Hepatocyte (in vitro differentiated cells): ENCODE results near the gene LANCL2. TPM values are rescaled to one million over a fixed set of nuclear protein-coding genes. Genes with fewer than 3 reads are reported as not detected.

Experiments
- DNase-seq: peaks from one replicate; pipeline ENCODE4 v3.0.0-alpha.2; 2016; ENCODE audit warnings: low spot score
- H2AFZ ChIP-seq: fragments of 200-600 bp; sonication (generic); 2 replicates; pipeline ENCODE4 v1.6.0; 2016; ENCODE audit warnings: antibody characterized with exemption, mild to moderate bottlenecking
- H3K27ac ChIP-seq: fragments of 200-600 bp; sonication (generic); 2 replicates; pipeline ENCODE4 v1.5.1; 2016; ENCODE audit warnings: mild to moderate bottlenecking
- H3K27me3 ChIP-seq: fragments of 200-600 bp; sonication (generic); 2 replicates; pipeline ENCODE4 v1.6.1; 2016
- H3K36me3 ChIP-seq: fragments of 200-600 bp; sonication (generic); replicated peaks from 2 replicates; pipeline ENCODE4 v1.5.1; 2016; ENCODE audit warnings: low read depth; ENCODE audit not compliant: insufficient read depth
- H3K4me1 ChIP-seq: fragments of 200-600 bp; sonication (generic); 2 replicates; pipeline ENCODE4 v1.5.1; 2016; ENCODE audit warnings: mild to moderate bottlenecking, moderate library complexity; ENCODE audit not compliant: insufficient read depth
- H3K4me2 ChIP-seq: fragments of 200-600 bp; sonication (generic); 2 replicates; pipeline ENCODE4 v1.6.0; 2016
- H3K4me3 ChIP-seq: fragments of 200-600 bp; sonication (generic); 2 replicates; pipeline ENCODE4 v1.5.1; 2016; ENCODE audit warnings: mild to moderate bottlenecking
- H3K79me2 ChIP-seq: fragments of 200-600 bp; sonication (generic); 2 replicates; pipeline ENCODE4 v1.6.0; 2017; ENCODE audit warnings: mild to moderate bottlenecking
- H3K9me2 ChIP-seq: fragments of 200-600 bp; sonication (generic); replicated peaks from 2 replicates; pipeline ENCODE4 v1.6.0; 2017; ENCODE audit warnings: mild to moderate bottlenecking; ENCODE audit not compliant: insufficient read depth
- H3K9me3 ChIP-seq: fragments of 200-600 bp; sonication (generic); 2 replicates; pipeline ENCODE4 v1.5.1; 2016; ENCODE audit warnings: low read depth, mild to moderate bottlenecking
- H4K20me1 ChIP-seq: fragments of 200-600 bp; sonication (generic); 2 replicates; pipeline ENCODE4 v1.6.0; 2016; ENCODE audit warnings: mild to moderate bottlenecking; ENCODE audit not compliant: insufficient read depth, poor library complexity, severe bottlenecking
- CTCF ChIP-seq: fragments of 200-600 bp; sonication (generic); IDR thresholded peaks from 2 replicates; pipeline ENCODE4 v1.5.1; 2016; ENCODE audit warnings: antibody characterized with exemption, mild to moderate bottlenecking; ENCODE audit not compliant: poor library complexity
- EZH2 ChIP-seq: fragments of 200-600 bp; sonication (generic); IDR thresholded peaks from 2 replicates; pipeline ENCODE4 v1.6.1; 2016; ENCODE audit warnings: antibody characterized with exemption, mild to moderate bottlenecking, borderline replicate concordance
- EZH2phosphoT487 ChIP-seq: fragments of 200-600 bp; sonication (generic); IDR thresholded peaks from one replicate; pipeline ENCODE4 v1.6.1; 2018; ENCODE audit warnings: antibody characterized with exemption, mild to moderate bottlenecking, low read depth, moderate library complexity; ENCODE audit not compliant: unreplicated experiment, severe bottlenecking
- WGBS: methylation state at CpG from one replicate; pipeline ENCODE4 v1.1.6; 2016; ENCODE audit warnings: low lambda C conversion rate; ENCODE audit errors: missing lambda C conversion rate; 5-methylcytosine and 5-hydroxymethylcytosine counted together
- polyA plus RNA-seq: library from polyadenylated mRNA; unstranded; fragments of >200 nt; fragmentation: Nextera tagmentation; extraction: Ambion mirVana; gene quantifications from 2 replicates; pipeline ENCODE4 v1.2.1, GENCODE V29; 2016
- total RNA-seq: library from RNA; depleted of rRNA; stranded (reverse); fragments of >200 nt; gene quantifications from 2 replicates; pipeline ENCODE4 v1.2.3, GENCODE V29; 2014

LANCL2 gene
- total and polyA plus RNA-seq, 2 experiments from 2014 or later: 13.5 to 14.8 TPM

- no peaks in the 10 kb centered on the region for H3K36me3 ChIP-seq
- no peak overlapping the region for H2AFZ ChIP-seq
- TF ChIP-seq EZH2 (no peak), CTCF (no peak)
- H3K27me3 ChIP-seq: no peaks in the 10 kb centered on the region
- no peak overlapping the region for H3K27ac ChIP-seq
- H3K4me3 ChIP-seq: no peak overlapping the region
- H4K20me1 ChIP-seq: no peaks in the 10 kb centered on the region
- H3K4me2 ChIP-seq: no peak overlapping the region
- H3K79me2 ChIP-seq: peaks cover 3% of the 10 kb centered on the region
- H3K9me3 ChIP-seq: no peaks in the 10 kb centered on the region
- no peaks in the 10 kb centered on the region for H3K4me1 ChIP-seq
- WGBS: 86% methylated on average over 2 of the region's 2 CpGs
- H3K9me2 ChIP-seq: no peaks in the 10 kb centered on the region
- no peak for DNase-seq
These were observed 4.7 kb upstream of the LANCL2 start for GRCh38 chr7:55360486-55360885.

GRCh38 chr7:55361560-55361959 lies 3.6 kb upstream of the LANCL2 start:
- Histone ChIP-seq H3K4me2 (no peak overlapping the region), H3K79me2 (peaks cover 3% of the 10 kb centered on the region), H3K27ac (no peak overlapping the region), H3K27me3 (no peaks in the 10 kb centered on the region), H3K4me3 (no peak overlapping the region), H3K9me3 (no peaks in the 10 kb centered on the region), H2AFZ (no peak overlapping the region), H4K20me1 (no peaks in the 10 kb centered on the region), H3K4me1 (no peaks in the 10 kb centered on the region), H3K36me3 (no peaks in the 10 kb centered on the region), H3K9me2 (no peaks in the 10 kb centered on the region)
- no peak for DNase-seq
- TF ChIP-seq EZH2 (no peak), EZH2phosphoT487 (no peak), CTCF (no peak)
- 79% methylated on average over 6 of the region's 6 CpGs for WGBS

GRCh38 chr7:55362927-55363326 lies 2.2 kb upstream of the LANCL2 start:
- no peaks in the 10 kb centered on the region for H3K27me3 ChIP-seq
- TF ChIP-seq EZH2phosphoT487 (no peak), EZH2 (no peak), CTCF (no peak)

More at GRCh38 chr7:55362927-55363326, 2.2 kb upstream of the LANCL2 start:
- H3K4me1 ChIP-seq: peaks cover 10% of the 10 kb centered on the region
- no peaks in the 10 kb centered on the region for H3K9me2 ChIP-seq
- no peak for DNase-seq
- no peak overlapping the region for H2AFZ ChIP-seq
- WGBS: 96% methylated on average over 13 of the region's 20 CpGs
- H4K20me1 ChIP-seq: no peaks in the 10 kb centered on the region
- no peaks in the 10 kb centered on the region for H3K36me3 ChIP-seq
- peaks cover 3% of the 10 kb centered on the region for H3K79me2 ChIP-seq
- H3K9me3 ChIP-seq: no peaks in the 10 kb centered on the region
- H3K4me2 ChIP-seq: no peak overlapping the region
- no peak overlapping the region for H3K27ac ChIP-seq
- no peak overlapping the region for H3K4me3 ChIP-seq
